ENCODE measurements around the gene MRPL43. TPM values are rescaled to one million over a fixed set of nuclear protein-coding genes. Genes with fewer than 3 reads are reported as not detected.
"Not testable (repeated sequence)": the region's sequence is repeated elsewhere in the genome, so short reads cannot be mapped to it uniquely, and the experiment has no call there.

Gene MRPL43
- total RNA-seq, 1 donor from 2014 or later = 85.4 TPM

- Histone ChIP-seq H3K36me3 (peaks cover 0 to 6% of the 10 kb centered on the region in 2 donors), H3K9me3 (no peaks in the 10 kb centered on the region), H3K4me3 (no peak overlapping the region), H3K4me1 (no peaks in the 10 kb centered on the region), H3K27ac (no peak overlapping the region), H3K27me3 (no peaks in the 10 kb centered on the region)
- TF ChIP-seq, protein P1, sequence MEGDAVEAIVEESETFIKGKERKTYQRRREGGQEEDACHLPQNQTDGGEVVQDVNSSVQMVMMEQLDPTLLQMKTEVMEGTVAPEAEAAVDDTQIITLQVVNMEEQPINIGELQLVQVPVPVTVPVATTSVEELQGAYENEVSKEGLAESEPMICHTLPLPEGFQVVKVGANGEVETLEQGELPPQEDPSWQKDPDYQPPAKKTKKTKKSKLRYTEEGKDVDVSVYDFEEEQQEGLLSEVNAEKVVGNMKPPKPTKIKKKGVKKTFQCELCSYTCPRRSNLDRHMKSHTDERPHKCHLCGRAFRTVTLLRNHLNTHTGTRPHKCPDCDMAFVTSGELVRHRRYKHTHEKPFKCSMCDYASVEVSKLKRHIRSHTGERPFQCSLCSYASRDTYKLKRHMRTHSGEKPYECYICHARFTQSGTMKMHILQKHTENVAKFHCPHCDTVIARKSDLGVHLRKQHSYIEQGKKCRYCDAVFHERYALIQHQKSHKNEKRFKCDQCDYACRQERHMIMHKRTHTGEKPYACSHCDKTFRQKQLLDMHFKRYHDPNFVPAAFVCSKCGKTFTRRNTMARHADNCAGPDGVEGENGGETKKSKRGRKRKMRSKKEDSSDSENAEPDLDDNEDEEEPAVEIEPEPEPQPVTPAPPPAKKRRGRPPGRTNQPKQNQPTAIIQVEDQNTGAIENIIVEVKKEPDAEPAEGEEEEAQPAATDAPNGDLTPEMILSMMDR (IDR thresholded peaks at IDR 0.05) = no peak
- no peak for TF ChIP-seq POLR2AphosphoS5 (IDR thresholded peaks at IDR 0.05; ENCODE audit: insufficient read depth in 1 of 2, low read depth in 1 of 2)
- no peak for TF ChIP-seq POLR2A (IDR thresholded peaks at IDR 0.05)
- intact Hi-C loops (cut with DNase I) = no loop called here
- DNase-seq (ENCODE audit: extremely low spot score in 2 of 2) = peak; percentile 60 to 82
Measured at GRCh38 chr10:100979791-100980272, 7.5 kb downstream of the MRPL43 start.

GRCh38 chr10:100978901-100979195 lies 8.4 kb downstream of the MRPL43 start:
- Histone ChIP-seq H3K4me1 (no peaks in the 10 kb centered on the region), H3K27ac (no peak overlapping the region), H3K4me3 (no peak overlapping the region), H3K36me3 (peaks cover 0 to 6% of the 10 kb centered on the region in 2 donors), H3K27me3 (no peaks in the 10 kb centered on the region), H3K9me3 (no peaks in the 10 kb centered on the region)
- TF ChIP-seq POLR2AphosphoS5 (IDR thresholded peaks at IDR 0.05; ENCODE audit: insufficient read depth in 1 of 2, low read depth in 1 of 2) (no peak), POLR2A (IDR thresholded peaks at IDR 0.05) (no peak)
- TF ChIP-seq, protein P1 (IDR thresholded peaks at IDR 0.05) = no peak
- intact Hi-C loops (cut with DNase I) = no loop called here
- DNase-seq (ENCODE audit: extremely low spot score in 2 of 2) = peak in 1 of 2 donors; percentile 62

- intact Hi-C loops (cut with DNase I) = no loop called here
- DNase-seq (ENCODE audit: extremely low spot score in 2 of 2) = peak; percentile 18 to 82
- Histone ChIP-seq H3K36me3 (peaks cover 0 to under 1% of the 10 kb centered on the region in 2 donors), H3K27me3 (no peaks in the 10 kb centered on the region), H3K27ac (no peak overlapping the region), H3K4me3 (no peak overlapping the region), H3K4me1 (no peaks in the 10 kb centered on the region), H3K9me3 (no peaks in the 10 kb centered on the region)
- no peak for TF ChIP-seq POLR2A (IDR thresholded peaks at IDR 0.05)
- no peak for TF ChIP-seq POLR2AphosphoS5 (IDR thresholded peaks at IDR 0.05; ENCODE audit: insufficient read depth in 1 of 2, low read depth in 1 of 2)
- TF ChIP-seq, protein P1 (IDR thresholded peaks at IDR 0.05) = no peak
Measured at GRCh38 chr10:100978121-100978900, 9.0 kb downstream of the MRPL43 start.

- no peaks in the 10 kb centered on the region for H3K9me3 ChIP-seq
- no peak overlapping the region for H3K4me3 ChIP-seq
- TF ChIP-seq, protein P1 (IDR thresholded peaks at IDR 0.05) = no peak
- no peak for TF ChIP-seq POLR2A (IDR thresholded peaks at IDR 0.05)
- TF ChIP-seq POLR2AphosphoS5 (IDR thresholded peaks at IDR 0.05; ENCODE audit: insufficient read depth in 1 of 2, low read depth in 1 of 2) = no peak
- no peaks in the 10 kb centered on the region for H3K36me3 ChIP-seq
- no peaks in the 10 kb centered on the region for H3K27me3 ChIP-seq
- peak; percentile 25 to 49 for DNase-seq (ENCODE audit: extremely low spot score in 2 of 2)
- H3K27ac ChIP-seq = no peak overlapping the region
- intact Hi-C loops (cut with DNase I) = no loop called here
- no peaks in the 10 kb centered on the region for H3K4me1 ChIP-seq
Measured at GRCh38 chr10:100977436-100977835, 9.9 kb downstream of the MRPL43 start.

DNA sequence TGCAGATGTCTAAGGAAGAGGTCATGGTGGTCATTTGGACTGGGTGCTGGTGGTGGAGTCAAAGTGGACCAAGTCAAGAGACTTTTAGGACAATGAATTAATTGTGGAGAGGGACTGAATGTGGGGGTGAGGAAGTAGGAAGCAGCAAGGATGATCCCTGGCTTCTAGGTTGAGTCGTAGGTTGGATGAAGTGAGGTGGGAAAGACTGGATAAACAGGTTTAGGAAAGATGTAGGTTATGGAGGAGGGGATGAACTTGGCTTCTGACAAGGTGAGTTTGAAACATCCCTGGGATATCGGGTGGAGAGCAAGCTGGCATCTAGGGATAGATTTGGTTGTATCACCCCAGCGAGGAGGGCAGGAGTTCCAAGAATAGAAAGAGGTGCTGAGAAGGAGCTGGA lies 10.4 kb downstream of the MRPL43 start:
- TF ChIP-seq, protein P1 (IDR thresholded peaks at IDR 0.05) = no peak
- TF ChIP-seq POLR2A (IDR thresholded peaks at IDR 0.05) = no peak
- TF ChIP-seq POLR2AphosphoS5 (IDR thresholded peaks at IDR 0.05; ENCODE audit: insufficient read depth in 1 of 2, low read depth in 1 of 2) = no peak
- Histone ChIP-seq H3K9me3 (no peaks in the 10 kb centered on the region), H3K4me1 (no peaks in the 10 kb centered on the region), H3K36me3 (no peaks in the 10 kb centered on the region), H3K27me3 (no peaks in the 10 kb centered on the region), H3K4me3 (no peak overlapping the region), H3K27ac (no peak overlapping the region)
- intact Hi-C loops (cut with DNase I) = no loop called here
- peak; percentile 31 to 49 for DNase-seq (ENCODE audit: extremely low spot score in 2 of 2)

GRCh38 chr10:100975397-100975796 lies 11.9 kb downstream of the MRPL43 start:
- H3K4me1 ChIP-seq; H3K27me3 ChIP-seq; H3K27ac ChIP-seq; H3K36me3 ChIP-seq; H3K4me3 ChIP-seq; intact Hi-C loops (cut with DNase I); H3K9me3 ChIP-seq: not testable (repeated sequence)
- DNase-seq (ENCODE audit: extremely low spot score in 2 of 2) = peak in 1 of 2 donors; percentile 16

All from vagina (tissue), 2 donors.